Kasumi-1 (cell line): Measurements from ENCODE around the gene THUMPD2.
"Not testable (repeated sequence)": the region's sequence is repeated elsewhere in the genome, so short reads cannot be mapped to it uniquely, and the experiment has no call there.

Experiments
- DNase-seq, 2 experiments: peaks; one replicate each; lab custom pipeline; 2025; lab: John Stamatoyannopoulos, UW

Gene THUMPD2, protein sequence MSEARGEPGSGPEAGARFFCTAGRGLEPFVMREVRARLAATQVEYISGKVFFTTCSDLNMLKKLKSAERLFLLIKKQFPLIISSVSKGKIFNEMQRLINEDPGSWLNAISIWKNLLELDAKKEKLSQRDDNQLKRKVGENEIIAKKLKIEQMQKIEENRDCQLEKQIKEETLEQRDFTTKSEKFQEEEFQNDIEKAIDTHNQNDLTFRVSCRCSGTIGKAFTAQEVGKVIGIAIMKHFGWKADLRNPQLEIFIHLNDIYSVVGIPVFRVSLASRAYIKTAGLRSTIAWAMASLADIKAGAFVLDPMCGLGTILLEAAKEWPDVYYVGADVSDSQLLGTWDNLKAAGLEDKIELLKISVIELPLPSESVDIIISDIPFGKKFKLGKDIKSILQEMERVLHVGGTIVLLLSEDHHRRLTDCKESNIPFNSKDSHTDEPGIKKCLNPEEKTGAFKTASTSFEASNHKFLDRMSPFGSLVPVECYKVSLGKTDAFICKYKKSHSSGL

DNA sequence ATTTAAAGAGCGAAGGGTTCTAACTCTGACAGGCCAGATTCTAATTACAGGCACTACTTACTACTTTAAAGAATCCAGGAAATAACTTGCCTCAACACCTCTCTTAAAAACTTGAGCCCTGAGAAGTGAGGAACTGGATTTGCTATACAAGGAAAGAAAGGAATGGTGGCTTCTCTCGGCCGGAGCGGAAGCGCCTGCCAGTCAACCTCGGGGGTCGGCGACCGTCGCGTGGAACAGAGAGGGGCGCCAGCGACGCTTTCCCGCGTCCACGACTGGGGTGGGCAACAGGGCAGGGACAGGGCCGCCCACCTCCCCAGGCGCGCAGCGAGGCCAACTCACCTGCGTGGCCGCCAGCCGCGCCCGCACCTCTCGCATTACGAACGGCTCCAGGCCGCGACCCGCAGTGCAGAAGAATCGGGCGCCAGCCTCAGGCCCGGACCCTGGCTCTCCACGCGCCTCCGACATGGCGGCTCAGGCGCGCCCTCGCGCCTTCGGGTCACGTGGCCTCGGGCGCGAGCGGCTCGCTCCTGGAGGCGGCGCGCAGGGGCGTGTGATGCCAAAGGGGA, at the start of gene THUMPD2:
THUMPD2 (minus strand) TSS at position 484 of the 566 bp plus-strand sequence; CDS start at position 465, 19 bp downstream.
- peak; percentile 59 for DNase-seq

DNA sequence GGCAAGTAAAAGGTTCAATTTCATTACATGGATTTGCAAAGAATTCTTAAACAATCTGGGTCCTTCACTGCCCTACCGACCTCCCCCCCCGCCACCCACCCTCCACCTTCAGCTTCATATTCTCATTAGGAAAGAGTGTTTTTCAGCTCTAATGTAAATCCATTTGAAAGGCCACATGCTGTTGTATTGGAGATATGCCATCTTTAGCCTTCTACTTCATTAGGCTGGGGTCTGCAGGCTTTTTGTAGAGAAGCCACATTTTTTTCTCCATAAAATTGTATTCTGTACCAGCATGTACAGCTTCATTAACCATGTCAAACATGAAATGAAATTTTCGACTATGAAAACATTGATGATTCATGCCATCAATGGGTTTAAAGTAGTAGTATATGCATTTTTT, 42.8 kb upstream of the THUMPD2 start:
- no peak for DNase-seq

DNA sequence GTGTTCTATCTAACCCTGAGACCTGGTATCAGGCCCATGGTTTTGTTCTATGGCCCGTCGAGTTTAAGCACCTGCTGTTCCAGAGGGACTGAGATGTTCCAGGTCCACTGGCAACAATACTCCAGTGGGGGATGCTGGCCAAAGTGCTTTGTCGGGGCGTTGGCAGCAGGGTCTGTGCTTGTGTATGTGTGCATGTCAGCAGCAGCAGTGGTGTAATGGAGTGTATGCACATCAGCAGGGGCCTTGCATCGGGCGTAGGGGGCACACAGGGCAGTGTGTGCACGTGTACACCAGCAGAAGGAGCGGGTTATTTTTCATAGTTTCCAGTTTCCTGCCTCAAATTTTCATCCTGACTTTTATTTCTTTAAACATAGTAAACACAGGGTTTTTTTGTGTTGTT, 37.8 kb upstream of the THUMPD2 start:
- no peak for DNase-seq

DNA sequence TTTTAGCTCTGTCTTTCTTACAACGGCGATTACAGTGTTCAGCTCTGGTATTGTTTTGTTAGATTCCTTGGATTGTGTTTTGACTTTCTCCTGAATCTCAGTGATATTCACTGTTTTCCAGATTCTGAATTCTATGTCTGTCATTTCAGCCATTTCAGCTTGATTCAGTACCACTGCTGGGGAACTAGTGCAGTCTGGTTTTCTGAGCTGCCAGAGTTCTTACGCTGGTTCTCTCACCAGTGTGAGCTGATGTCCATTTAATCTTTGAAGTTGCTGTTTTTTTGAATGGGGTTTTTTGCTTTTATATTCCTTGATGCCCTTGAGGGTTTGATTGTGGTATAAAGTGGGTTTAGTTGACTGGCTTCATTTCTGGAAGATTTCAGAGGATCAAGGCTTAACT, 37.4 kb upstream of the THUMPD2 start:
- DNase-seq, result no peak

DNA sequence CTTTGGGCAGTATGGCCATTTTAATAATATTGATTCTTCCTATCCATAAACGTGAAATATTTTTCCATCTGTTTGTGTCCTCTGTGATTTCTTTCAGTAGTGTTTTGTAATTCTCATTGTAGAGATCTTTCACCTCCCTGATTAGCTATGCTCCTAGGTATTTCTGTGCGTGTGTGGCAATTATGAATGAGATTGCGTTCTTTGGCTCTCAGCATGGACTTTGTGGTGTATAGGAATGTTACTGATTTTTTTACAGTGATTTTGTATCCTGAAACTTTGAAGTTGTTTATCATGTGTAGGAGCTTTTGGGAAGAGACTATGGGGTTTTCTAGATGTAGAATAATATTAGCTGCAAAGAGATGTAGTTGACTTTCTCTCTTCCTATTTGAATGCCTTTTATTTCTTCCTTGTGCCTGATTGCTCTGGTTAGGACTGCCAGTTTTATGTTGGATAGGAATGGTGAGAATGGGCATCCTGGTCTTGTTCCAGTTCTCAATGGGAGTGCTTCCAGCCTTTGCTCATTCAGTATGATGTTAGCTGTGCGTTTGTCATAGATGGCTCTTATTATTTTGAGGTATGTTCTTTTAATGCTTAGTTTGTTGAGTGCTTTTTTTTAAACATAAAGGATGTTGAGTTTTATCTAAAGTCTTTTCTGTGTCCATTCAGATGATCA, 27.0 kb upstream of the THUMPD2 start:
- no peak for DNase-seq

DNA sequence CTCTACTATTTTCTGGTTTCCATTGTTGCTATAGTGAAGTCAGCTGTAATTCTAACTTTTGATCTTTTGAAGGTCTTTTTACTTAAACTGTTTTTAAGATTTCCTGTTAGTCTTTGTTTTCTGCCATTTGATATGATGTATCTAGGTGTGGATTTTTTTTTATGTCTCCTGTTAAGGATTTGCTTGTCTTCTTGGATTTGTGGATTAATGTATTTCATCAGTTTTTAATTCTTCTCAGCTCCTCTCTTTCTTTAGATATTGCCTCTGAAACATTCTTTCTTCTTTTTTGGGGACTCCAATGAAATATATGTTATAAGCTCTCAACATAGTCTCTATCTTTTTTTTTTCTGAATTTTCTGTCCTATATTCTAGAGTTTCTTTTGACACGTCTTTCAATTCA, 24.8 kb upstream of the THUMPD2 start:
- no peak for DNase-seq

DNA sequence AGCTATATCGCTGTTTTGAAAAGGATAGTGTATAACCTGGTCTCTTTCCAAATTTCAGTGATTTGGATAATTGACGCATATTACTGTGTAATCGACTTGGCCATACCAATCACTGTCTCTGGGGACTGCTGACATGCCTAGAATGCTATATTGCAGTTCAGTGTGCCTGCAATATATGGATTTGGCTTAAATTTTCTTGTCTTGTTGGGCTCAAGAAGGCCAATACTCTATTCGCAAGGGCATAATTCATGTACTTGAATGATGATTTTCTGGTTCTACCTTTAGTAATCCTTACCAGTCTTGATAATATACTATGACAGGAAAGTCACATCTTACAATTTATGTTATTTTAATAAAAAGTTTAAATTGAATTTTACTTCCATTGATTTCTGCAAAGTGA, 21.7 kb upstream of the THUMPD2 start:
- no peak for DNase-seq

DNA sequence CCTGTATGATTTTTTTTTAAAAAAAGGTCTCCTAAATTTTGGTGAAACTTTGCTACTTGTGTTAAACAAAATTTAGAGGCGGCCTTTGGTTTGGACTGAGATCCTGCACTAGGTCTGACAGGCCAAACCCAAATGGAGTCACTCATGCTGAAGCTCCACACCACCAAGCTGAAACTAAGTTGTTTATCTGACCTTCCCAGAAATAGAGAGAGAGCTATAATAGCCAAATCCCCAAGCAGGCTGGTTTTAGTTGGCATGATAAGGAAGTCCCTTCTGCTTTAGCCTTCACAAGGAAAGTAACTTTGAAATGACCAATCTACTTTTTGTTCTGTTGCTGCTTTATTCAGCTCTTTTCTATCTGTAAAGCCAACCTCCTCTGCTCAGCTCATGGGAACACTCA, 17.1 kb upstream of the THUMPD2 start:
- DNase-seq, result no peak

DNA sequence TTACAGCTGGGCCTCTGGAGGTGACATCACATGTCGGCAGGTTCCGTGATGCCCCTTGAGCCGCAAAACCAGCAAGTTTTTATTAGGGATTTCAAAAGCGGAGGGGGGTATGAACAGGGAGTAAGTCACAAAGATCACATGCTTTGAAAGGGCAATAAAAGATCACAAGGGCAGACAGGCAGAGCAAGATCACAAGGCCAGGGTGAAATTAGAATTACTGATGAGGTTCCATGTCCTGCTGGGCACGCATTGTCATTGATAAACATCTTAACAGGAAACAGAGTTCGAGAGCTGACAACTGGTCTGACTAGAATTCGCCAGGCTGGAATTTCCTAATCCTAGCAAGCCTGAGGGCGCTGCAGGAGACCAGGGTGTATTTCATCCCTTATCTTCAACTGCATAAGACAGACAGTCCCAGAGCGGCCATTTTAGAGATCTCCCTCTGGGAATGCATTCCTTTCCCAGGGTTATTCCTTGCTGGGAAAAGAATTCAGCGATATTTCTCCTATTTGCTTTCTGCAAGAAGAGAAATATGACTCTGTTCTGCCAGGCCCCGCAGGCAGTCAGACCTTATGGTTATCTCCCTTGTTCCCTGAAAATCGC, 11.3 kb upstream of the THUMPD2 start:
- not testable (repeated sequence) for DNase-seq

DNA sequence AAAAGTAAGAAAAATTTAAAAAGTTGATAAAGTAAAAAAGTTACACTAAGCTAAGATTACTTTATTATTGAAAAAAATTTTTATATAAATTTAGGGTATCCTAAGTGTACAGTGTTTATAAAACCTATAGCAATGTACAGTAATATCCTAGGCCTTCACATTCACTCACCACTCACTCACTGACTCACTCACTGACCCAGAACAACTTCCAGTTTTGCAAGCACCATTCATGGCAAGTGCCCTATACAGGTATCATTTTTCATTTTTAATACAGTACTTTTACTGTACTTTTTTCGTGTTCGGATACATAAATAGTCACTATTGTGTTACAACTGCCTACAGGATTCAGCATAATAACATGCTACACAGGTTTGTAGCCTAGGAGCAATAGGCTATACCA, 8.9 kb upstream of the THUMPD2 start:
- no peak for DNase-seq

DNA sequence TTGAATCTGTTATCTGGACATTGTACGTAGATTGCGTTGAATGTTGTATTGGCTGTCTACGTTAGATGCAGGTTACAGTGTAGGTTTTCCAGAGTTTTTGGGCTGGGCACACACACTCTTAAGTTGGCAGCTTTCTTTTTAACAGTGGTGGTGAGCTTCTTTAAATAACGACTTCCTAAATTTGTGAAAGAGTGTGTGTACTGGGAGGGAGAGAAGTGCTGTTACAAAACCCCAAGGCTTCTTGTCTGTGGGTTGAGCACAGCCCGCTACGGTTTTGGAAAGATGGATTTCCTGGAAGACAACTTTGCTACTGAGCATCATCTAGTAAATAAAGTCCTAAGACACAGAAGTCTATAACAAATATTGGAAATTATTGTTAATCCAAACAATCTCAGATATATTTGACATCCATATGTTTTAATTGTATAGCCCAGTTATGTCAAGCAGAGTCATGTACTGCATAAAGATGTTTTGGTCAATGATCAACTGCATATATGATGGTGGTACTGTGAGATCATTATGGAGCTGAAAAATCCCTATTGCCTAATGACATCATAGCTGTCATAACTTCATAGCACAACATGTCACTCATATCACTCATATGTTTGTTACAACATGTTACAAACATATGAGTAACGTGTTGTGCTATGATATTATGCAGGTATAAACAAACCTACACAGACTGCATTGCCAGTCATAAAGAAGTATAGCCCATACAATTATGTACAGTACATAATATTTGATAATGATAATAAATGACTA, 7.9 kb upstream of the THUMPD2 start:
- peak; percentile 71 to 77 for DNase-seq

DNA sequence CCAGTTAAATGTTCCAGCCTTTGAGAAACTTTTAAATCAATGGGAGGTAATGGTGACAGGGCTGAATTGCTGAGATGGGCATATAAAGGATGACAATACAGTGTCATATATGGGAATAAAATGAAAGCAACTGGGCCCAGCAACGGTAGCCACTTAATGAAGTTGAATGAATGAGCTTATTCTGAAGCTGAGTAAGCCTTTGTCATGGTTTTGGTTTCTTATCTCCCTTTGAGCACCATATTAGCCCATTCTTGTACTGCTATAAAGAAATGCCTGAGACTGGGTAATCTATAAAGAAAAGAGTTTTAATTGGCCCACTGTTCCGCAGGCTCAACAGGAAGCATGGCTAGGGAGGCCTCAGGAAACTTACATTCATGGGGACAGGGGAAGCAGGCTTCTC, 3.5 kb upstream of the THUMPD2 start:
- DNase-seq, result no peak

DNA sequence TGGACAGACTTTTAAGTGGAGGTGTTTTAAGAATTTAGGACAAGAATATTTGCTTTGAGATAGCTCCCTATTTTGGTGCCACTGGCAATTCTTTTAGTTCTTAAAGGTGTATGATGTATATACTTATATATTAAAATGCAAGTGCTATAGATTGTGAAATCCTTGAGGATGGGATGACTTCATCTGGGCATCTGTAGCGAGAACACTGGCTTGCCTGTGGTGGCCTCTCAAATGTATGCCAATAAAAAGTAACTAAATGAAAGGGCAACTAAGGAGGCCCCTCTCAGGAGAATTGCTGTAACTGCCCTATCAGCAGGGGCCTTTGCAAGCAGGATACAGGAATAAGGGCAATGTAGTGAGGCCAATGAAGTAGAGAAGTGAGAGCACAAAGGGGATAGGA, 2.6 kb upstream of the THUMPD2 start:
- no peak for DNase-seq

DNA sequence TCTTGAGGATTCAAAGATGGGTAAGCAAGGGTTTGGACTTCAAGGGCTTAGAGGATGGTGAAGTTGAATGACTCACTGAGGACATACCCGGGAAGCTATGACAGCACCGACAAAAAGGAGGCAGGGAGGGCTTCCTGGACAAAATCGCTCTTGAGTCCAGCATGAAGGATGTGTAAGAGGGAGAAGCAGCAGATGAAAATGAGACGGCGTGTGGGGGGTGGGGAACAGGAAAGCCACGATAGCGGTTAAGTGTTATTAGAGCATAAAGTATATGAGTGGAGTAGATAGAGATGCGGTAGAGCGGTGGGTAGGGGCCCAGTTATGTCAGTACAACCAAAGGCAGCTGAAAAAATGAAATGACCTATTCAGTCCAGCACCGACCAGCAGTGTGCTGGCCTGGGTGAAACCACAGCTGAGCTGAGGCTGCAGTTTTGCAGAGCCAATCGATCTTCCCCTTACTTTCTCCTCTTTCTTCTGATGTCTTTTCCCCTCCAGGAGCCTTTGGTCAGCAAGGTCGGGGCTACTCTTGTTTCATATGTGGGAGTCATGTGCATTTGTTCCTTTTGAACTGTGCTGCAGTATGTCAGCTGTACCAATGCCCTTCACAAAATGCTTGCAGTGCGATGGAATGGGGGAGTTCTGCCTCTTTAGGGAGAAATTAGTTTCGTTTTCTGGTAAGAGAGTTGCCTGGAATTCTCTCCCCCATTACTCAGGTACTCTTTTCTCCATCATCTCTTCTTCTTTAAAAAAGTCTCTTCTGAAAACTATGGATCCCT, 2.0 kb upstream of the THUMPD2 start:
- DNase-seq, result peak; percentile 41 to 45

DNA sequence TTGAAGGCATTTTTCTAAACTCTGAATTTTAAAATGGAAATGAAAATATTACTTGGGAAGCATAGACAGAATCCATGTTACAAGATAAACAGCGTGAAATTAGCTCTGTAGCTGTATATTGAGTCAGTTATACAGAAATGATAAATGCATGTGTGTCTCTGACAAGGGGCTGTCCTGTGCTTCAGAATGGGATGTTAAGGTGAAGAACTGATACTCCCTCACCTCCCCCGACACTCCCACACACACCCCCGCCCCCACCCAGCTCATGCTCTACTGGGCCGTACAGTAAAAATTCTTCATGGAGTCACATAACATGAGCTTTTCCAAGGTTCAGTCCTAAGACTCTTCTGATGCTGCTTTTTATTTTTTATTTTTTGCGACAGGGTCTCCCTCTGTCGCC, 869 bp upstream of the THUMPD2 start:
- no peak for DNase-seq

DNA sequence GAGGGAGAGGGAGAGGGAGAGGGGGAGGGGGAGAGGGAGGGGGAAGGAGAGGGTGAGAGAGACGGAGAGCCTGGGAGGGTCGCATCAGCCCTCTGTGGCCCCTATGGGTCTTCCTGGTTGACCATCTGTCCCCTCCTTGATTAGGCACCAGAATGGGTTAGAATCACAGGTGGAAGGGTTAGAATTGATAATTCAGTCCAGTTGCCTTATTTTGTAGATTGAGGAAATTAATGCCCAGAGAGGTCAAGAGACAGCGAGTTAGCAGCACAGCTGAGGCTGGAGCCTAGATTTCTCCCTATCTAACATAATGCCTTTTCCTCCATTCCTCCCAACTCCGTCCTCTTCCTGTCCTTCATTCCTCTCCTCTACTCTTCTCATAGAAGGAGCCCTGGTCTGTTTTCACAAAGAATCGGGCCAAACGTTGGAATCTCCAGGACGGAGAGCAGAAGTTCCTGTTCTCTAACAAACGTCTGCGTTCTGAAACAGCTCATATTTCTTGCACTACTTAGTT, 338 bp upstream of the THUMPD2 start:
- DNase-seq, result peak; percentile 3 to 11

DNA sequence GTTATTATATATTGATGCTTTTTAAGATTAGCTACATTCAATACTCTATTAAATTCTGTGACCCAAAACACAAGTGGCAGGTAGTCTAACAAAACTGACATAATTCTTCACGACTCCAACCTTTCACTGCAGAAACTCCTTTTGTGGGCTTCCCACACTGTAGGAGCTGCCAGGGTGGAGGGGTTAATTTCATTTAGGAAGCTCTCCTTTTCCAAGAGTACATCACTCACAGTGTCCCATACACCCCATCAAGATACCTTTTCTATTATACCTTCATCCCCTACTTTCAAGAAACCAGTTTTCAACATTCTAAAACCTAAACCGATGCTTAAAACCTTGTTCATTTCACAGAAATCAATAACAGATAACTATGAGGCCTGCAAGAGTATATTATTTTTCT, 825 bp downstream of the THUMPD2 start:
- peak; percentile 10 to 18 for DNase-seq

DNA sequence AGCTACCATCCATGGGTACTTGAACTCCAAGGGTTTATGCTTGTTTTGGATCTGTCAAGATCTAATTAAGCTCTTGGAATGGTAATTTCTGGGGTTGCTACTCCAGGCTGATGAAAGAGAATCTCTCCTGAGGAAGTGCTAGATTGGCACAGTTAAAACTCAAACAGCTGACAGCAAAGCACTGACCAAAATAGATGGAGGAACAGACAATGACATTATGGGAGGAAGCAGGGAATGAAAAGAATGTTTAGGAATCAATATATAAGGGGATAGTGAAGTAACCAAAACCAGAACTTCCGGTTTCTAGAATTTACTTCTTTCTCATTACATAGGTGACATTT, 6.3 kb downstream of the THUMPD2 start:
- DNase-seq, result no peak

DNA sequence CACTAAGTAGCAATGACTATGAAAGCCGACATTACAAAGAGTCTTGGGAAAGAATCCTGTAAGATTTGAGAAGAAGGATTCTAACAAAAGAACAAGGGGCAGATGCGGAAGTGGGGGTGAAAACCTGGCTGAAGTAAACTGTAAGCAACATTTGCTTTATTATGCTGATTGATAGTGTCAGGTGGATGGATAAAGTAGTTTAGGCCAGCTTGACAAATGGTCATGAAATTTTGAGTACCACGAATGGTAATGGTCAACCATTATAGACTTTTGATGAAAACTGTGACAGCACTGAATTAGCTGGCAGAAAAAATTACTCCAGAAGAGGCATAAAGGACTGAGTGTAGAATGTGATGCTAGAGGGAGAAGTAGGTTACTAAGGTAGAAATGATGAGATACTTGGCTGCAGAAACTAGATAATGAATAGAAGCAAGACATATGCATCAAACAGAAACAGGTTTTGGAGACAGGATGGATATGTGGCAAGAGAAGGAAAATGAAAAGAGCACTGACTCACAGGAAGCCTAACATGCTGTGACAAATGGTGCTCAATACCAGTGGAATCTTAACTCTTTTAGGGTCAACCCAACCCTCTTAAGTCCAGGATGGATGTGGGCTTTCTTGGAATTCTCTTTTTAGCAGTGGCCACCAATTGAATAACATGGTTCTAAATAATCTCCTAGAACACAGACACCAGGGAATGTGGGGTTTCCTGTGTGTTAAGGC, 6.8 kb downstream of the THUMPD2 start:
- DNase-seq, result peak in 1 of 2 experiments; percentile 8

DNA sequence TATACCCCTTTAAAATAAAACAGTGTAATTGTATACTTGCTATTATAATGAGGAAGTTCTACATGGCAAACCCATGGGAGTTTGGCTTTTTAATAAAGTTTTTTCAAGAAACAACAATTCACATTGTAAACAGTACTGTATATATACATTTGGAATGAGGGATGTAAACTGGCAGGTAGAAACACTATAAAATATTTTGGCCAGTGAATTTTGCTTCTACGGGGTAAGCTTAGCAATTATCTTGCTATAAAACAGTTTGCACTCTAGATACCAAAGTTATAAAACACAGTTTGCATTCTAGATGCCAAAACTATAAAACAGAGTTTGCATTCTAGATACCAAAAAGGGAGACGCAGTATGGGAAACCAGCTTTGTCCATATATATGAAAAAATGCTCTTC, 16.6 kb downstream of the THUMPD2 start:
- DNase-seq, result no peak
